ENCODE measurements around the gene GNMT.

Gene GNMT

DNA sequence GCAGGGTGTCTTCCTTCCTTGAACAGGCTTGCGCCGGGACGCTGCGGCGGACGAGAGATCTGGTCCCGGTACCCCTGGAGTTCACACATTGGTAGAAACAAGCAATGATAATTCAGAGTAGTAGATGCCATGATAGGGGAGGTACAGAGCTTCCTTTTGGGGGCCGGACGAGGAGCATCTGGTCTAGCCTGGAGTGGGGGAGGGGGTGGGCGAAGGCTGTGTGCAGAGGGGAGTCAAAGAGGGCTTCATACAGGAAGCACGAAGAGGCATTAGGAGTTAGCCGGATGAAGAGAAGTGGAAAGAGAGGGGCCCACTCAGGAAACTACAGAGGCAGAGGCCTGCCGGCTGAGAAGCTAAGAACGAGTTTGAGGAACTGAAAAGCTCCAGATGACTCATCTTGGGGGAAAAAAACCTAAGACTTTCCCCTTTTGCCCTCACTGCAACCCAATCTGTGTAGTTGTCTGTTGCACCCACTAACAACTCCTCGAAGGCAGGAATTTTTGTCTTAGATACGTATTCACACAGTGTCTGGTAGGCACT lies 30.7 kb upstream of the GNMT start:
- Histone ChIP-seq H3K4me3 (ENCODE audit: insufficient read depth, low read depth, low read length) (peak overlapping the region; percentile 42), H3K4me1 (ENCODE audit: control insufficient read depth, insufficient read depth, low read length) (no peaks in the 10 kb centered on the region), H3K36me3 (ENCODE audit: control insufficient read depth, insufficient read depth, low read length) (peaks cover 9% of the 10 kb centered on the region), H3K27ac (ENCODE audit: insufficient read depth, low read depth, low read length, poor library complexity, severe bottlenecking) (peak overlapping the region; percentile 97), H3K27me3 (ENCODE audit: control insufficient read depth, insufficient read depth, low read length, poor library complexity, severe bottlenecking) (no peaks in the 10 kb centered on the region), H3K9me3 (ENCODE audit: control insufficient read depth, low read length) (no peaks in the 10 kb centered on the region)
- WGBS, 2 experiments, result 1 to 2% methylated on average over 16 of the region's 16 CpGs

DNA sequence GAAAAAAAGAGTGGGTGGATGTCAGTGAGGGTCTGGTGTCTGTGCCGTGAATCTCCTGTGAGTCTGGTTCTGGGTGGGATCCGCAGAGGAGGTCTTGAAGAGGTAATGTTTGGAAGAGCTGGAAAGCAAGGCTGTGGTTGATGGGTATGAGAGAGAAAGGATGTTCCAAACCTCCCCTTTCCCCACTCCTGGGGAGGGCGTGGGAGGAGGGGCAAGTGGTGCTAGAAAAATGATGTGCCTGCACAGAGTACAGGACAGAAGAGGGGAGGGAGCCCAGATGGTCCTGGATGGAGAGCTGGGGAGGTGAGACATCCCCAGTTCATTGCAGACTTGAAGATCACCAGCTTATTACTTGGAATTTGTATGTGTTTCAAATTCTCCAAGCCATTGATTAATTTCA lies 28.1 kb upstream of the GNMT start:
- Histone ChIP-seq H3K9me3 (ENCODE audit: control insufficient read depth, low read length) (no peaks in the 10 kb centered on the region), H3K27me3 (ENCODE audit: control insufficient read depth, insufficient read depth, low read length, poor library complexity, severe bottlenecking) (no peaks in the 10 kb centered on the region), H3K4me3 (ENCODE audit: insufficient read depth, low read depth, low read length) (no peak overlapping the region), H3K4me1 (ENCODE audit: control insufficient read depth, insufficient read depth, low read length) (no peaks in the 10 kb centered on the region), H3K36me3 (ENCODE audit: control insufficient read depth, insufficient read depth, low read length) (peaks cover 18% of the 10 kb centered on the region), H3K27ac (ENCODE audit: insufficient read depth, low read depth, low read length, poor library complexity, severe bottlenecking) (no peak overlapping the region)
- 90 to 92% methylated on average over 3 of the region's 3 CpGs for WGBS, 2 experiments

DNA sequence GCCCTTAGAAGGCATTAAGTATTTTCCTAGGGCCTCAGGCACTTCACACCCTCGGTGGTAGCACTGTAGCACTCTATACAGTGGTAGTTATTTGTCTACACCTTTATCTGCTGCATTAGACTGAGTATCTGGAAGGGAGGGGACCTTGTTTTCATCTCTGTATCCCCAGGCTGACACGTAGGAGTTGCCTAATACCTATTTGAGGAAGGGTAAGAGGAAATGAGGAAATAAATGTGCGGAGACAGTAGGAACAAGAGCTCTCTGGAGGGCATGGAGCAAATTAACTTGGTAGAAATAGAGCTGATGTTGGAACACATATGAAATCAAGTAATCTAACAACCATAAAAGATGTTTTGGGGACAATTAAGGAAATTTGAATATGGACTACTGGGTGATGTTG lies 27.3 kb upstream of the GNMT start:
- H3K27ac ChIP-seq (ENCODE audit: insufficient read depth, low read depth, low read length, poor library complexity, severe bottlenecking), result no peak overlapping the region
- H3K4me3 ChIP-seq (ENCODE audit: insufficient read depth, low read depth, low read length), result no peak overlapping the region
- H3K4me1 ChIP-seq (ENCODE audit: control insufficient read depth, insufficient read depth, low read length), result no peaks in the 10 kb centered on the region
- WGBS, 2 experiments, result 87 to 92% methylated on average over 3 of the region's 3 CpGs
- peaks cover 23% of the 10 kb centered on the region for H3K36me3 ChIP-seq (ENCODE audit: control insufficient read depth, insufficient read depth, low read length)
- no peaks in the 10 kb centered on the region for H3K9me3 ChIP-seq (ENCODE audit: control insufficient read depth, low read length)
- no peaks in the 10 kb centered on the region for H3K27me3 ChIP-seq (ENCODE audit: control insufficient read depth, insufficient read depth, low read length, poor library complexity, severe bottlenecking)

DNA sequence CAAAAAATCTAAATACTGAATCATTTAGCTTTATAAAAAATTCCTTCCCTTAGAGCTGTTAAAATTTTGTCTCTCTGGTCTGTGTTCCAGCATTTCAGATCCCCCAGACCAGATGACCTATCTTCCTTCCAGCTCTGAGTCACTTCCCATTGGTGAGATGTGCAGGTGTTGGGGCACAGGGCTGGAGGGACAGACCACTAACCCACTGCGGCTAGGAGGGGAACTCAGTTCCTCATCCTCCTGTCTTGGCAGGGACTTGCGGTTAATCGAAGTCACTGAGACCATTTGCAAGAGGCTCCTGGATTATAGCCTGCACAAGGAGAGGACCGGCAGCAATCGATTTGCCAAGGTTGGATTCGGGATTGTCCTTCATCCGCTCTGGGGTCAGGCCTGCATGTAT lies 25.2 kb upstream of the GNMT start:
- Histone ChIP-seq H3K4me1 (ENCODE audit: control insufficient read depth, insufficient read depth, low read length) (no peaks in the 10 kb centered on the region), H3K27ac (ENCODE audit: insufficient read depth, low read depth, low read length, poor library complexity, severe bottlenecking) (no peak overlapping the region), H3K36me3 (ENCODE audit: control insufficient read depth, insufficient read depth, low read length) (peaks cover 24% of the 10 kb centered on the region), H3K27me3 (ENCODE audit: control insufficient read depth, insufficient read depth, low read length, poor library complexity, severe bottlenecking) (no peaks in the 10 kb centered on the region), H3K9me3 (ENCODE audit: control insufficient read depth, low read length) (no peaks in the 10 kb centered on the region), H3K4me3 (ENCODE audit: insufficient read depth, low read depth, low read length) (no peak overlapping the region)
- 96 to 98% methylated on average over 7 of the region's 7 CpGs for WGBS, 2 experiments

DNA sequence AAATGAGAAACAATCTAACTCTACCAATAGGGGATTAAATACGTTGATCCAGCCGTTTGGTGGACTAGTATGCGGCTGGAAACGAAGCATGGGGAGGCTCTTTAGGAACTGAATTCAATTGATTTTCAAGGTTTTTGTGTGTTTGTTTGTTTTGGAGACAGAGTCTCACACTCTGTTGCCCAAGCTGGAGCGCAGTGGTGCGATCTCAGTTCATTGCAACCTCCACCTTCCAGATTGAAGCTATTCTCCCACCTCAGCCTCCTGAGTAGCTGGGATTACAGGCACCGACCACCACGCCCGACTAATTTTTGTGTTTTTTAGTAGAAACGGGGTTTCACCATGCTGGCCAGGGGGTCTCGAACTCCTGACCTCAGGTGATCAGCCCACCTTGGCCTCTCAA lies 24.2 kb upstream of the GNMT start:
- Histone ChIP-seq H3K4me1 (ENCODE audit: control insufficient read depth, insufficient read depth, low read length) (no peaks in the 10 kb centered on the region), H3K27ac (ENCODE audit: insufficient read depth, low read depth, low read length, poor library complexity, severe bottlenecking) (no peak overlapping the region), H3K9me3 (ENCODE audit: control insufficient read depth, low read length) (no peaks in the 10 kb centered on the region), H3K36me3 (ENCODE audit: control insufficient read depth, insufficient read depth, low read length) (peaks cover 24% of the 10 kb centered on the region), H3K27me3 (ENCODE audit: control insufficient read depth, insufficient read depth, low read length, poor library complexity, severe bottlenecking) (no peaks in the 10 kb centered on the region), H3K4me3 (ENCODE audit: insufficient read depth, low read depth, low read length) (no peak overlapping the region)
- 94 to 96% methylated on average over 11 of the region's 11 CpGs for WGBS, 2 experiments

DNA sequence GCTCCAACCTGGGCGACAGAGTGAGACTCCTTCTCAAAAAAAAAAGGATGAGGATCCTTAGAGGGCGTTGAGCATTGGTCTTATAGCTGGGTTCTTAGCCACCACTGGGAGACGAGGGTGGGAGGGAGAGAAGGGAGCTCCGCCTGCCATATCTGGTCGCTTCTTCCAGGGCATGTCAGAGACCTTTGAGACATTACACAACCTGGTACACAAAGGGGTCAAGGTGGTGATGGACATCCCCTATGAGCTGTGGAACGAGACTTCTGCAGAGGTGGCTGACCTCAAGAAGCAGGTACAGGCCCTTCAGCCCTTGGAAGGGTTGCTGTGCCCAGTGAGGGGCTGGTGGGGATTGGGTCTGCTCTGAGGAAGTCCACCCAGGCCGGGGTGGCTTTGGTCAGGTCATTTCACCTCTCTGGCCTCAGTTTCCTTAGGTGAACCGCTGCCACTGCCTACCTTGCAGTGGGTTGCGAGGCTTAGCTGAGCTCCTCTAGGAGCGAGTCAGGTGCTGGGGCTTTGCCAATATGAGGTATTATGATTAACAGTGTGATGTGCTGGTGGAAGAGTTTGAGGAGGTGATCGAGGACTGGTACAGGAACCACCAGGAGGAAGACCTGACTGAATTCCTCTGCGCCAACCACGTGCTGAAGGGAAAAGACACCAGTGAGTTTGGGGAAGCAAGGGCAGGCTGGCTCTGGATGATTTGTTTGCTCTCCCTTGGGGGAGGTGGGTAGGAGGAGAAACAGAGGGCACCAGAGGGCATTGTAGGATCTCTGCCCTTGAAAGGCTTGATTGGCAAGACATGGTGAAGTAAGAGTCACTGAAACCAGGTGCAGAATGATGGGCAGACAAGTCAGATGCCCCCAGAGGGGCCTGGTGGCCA lies 22.8 kb upstream of the GNMT start:
- Histone ChIP-seq H3K27me3 (ENCODE audit: control insufficient read depth, insufficient read depth, low read length, poor library complexity, severe bottlenecking) (no peaks in the 10 kb centered on the region), H3K9me3 (ENCODE audit: control insufficient read depth, low read length) (no peaks in the 10 kb centered on the region), H3K4me3 (ENCODE audit: insufficient read depth, low read depth, low read length) (no peak overlapping the region), H3K36me3 (ENCODE audit: control insufficient read depth, insufficient read depth, low read length) (peaks cover 24% of the 10 kb centered on the region), H3K27ac (ENCODE audit: insufficient read depth, low read depth, low read length, poor library complexity, severe bottlenecking) (no peak overlapping the region), H3K4me1 (ENCODE audit: control insufficient read depth, insufficient read depth, low read length) (no peaks in the 10 kb centered on the region)
- 94 to 95% methylated on average over 13 of the region's 13 CpGs for WGBS, 2 experiments

DNA sequence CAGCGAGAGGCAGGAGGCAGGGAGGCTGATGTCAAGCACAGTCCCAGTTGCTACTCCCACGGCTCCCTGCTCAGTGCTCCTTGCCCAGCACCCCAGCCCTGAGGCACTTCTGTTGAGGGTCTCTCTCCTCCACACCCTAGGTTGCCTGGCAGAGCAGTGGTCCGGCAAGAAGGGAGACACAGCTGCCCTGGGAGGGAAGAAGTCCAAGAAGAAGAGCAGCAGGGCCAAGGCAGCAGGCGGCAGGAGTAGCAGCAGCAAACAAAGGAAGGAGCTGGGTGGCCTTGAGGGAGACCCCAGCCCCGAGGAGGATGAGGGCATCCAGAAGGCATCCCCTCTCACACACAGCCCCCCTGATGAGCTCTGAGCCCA lies 22.1 kb upstream of the GNMT start:
- Histone ChIP-seq H3K36me3 (ENCODE audit: control insufficient read depth, insufficient read depth, low read length) (peaks cover 24% of the 10 kb centered on the region), H3K27ac (ENCODE audit: insufficient read depth, low read depth, low read length, poor library complexity, severe bottlenecking) (no peak overlapping the region), H3K4me3 (ENCODE audit: insufficient read depth, low read depth, low read length) (no peak overlapping the region), H3K27me3 (ENCODE audit: control insufficient read depth, insufficient read depth, low read length, poor library complexity, severe bottlenecking) (no peaks in the 10 kb centered on the region), H3K9me3 (ENCODE audit: control insufficient read depth, low read length) (no peaks in the 10 kb centered on the region), H3K4me1 (ENCODE audit: control insufficient read depth, insufficient read depth, low read length) (no peaks in the 10 kb centered on the region)
- 94% methylated on average over 5 of the region's 5 CpGs for WGBS, 2 experiments

DNA sequence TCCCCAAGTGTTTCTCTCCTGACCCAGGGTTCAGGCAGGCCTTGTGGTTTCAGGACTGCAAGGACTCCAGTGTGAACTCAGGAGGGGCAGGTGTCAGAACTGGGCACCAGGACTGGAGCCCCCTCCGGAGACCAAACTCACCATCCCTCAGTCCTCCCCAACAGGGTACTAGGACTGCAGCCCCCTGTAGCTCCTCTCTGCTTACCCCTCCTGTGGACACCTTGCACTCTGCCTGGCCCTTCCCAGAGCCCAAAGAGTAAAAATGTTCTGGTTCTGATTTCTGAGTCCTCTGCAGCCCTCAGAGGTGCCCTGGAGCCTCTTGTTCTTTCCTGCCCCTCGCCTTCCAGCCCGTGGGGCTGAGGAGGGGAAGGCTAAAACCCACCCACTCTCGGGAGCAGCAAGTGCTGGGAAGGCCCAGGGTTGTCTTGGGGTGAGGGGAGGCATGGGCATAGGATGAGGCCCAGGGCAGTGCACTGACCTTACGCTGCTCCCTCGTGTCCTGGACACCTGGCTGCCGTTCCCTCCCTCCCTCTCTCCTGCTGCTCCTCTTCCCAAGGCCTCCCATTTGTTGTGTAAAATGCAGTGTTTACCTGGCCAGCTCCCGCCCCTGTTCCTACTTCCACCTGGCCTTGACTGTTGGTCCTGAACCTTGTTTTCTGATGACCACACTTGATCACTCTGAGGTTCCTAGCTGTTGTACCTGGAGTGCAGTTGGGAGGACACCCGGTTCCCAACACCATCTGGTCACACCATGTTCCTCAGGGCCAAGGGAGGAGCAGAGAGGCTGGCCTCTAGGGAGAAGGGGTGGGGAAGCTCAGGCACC lies 21.4 kb upstream of the GNMT start:
- 90 to 93% methylated on average over 9 of the region's 9 CpGs for WGBS, 2 experiments

DNA sequence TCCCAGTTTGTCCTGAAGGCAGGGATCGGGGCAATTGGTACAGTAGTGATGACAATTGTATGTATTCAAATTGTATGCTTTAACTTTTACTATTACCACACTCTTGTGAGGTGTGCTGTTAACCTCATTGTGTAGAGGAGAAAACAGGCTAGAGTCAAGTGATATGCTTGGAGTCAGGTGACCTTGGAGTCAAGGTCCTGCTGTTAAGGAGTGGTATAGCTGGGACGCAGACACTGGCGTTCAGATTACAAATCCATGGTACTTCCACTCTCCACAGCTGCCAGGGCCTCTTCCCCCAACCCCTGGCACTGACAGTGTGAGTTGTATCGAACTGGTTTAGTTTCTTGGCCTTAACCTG lies 20.8 kb upstream of the GNMT start:
- H3K9me3 ChIP-seq (ENCODE audit: control insufficient read depth, low read length), result no peaks in the 10 kb centered on the region
- peaks cover 15% of the 10 kb centered on the region for H3K36me3 ChIP-seq (ENCODE audit: control insufficient read depth, insufficient read depth, low read length)
- H3K4me3 ChIP-seq (ENCODE audit: insufficient read depth, low read depth, low read length), result no peak overlapping the region
- H3K27me3 ChIP-seq (ENCODE audit: control insufficient read depth, insufficient read depth, low read length, poor library complexity, severe bottlenecking), result no peaks in the 10 kb centered on the region
- H3K27ac ChIP-seq (ENCODE audit: insufficient read depth, low read depth, low read length, poor library complexity, severe bottlenecking), result no peak overlapping the region
- H3K4me1 ChIP-seq (ENCODE audit: control insufficient read depth, insufficient read depth, low read length), result no peaks in the 10 kb centered on the region
- WGBS, 2 experiments, result 96% methylated on average over 4 of the region's 4 CpGs

More for the DNA sequence above, 21.4 kb upstream of the GNMT start:
- Histone ChIP-seq H3K4me1 (ENCODE audit: control insufficient read depth, insufficient read depth, low read length) (no peaks in the 10 kb centered on the region), H3K27me3 (ENCODE audit: control insufficient read depth, insufficient read depth, low read length, poor library complexity, severe bottlenecking) (no peaks in the 10 kb centered on the region), H3K27ac (ENCODE audit: insufficient read depth, low read depth, low read length, poor library complexity, severe bottlenecking) (no peak overlapping the region), H3K4me3 (ENCODE audit: insufficient read depth, low read depth, low read length) (no peak overlapping the region), H3K9me3 (ENCODE audit: control insufficient read depth, low read length) (no peaks in the 10 kb centered on the region), H3K36me3 (ENCODE audit: control insufficient read depth, insufficient read depth, low read length) (peaks cover 21% of the 10 kb centered on the region)

DNA sequence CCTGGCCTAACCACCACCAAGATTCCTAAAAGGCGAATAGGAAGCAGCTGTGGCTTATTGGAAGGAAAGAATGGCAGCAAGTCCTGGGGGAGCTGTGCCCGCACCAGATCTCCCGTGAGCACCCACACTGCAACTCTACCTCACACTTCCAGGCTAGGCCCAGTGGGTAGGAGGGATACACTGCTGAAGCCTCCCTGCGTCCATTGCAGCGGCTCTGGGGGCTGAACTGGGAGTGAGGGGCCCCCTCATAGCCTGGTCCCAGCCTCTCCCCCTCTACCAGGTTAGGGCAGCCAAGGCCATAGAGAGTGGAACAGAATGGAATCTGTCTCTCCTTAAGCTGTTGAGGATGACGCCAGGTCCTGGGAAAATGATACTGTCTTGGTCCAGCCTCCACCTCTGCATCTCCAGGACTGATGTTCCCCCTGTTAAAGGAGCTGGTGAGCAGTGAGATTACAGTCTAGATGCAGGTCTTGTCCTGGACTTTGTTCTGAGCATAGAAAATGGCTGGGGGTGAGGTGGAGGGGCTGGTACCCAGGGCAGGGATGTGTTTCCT lies 20.0 kb upstream of the GNMT start:
- Histone ChIP-seq H3K27ac (ENCODE audit: insufficient read depth, low read depth, low read length, poor library complexity, severe bottlenecking) (no peak overlapping the region), H3K4me3 (ENCODE audit: insufficient read depth, low read depth, low read length) (no peak overlapping the region), H3K4me1 (ENCODE audit: control insufficient read depth, insufficient read depth, low read length) (no peaks in the 10 kb centered on the region), H3K27me3 (ENCODE audit: control insufficient read depth, insufficient read depth, low read length, poor library complexity, severe bottlenecking) (no peaks in the 10 kb centered on the region), H3K9me3 (ENCODE audit: control insufficient read depth, low read length) (no peaks in the 10 kb centered on the region), H3K36me3 (ENCODE audit: control insufficient read depth, insufficient read depth, low read length) (peaks cover 11% of the 10 kb centered on the region)
- 93 to 97% methylated on average over 5 to 6 of the region's 6 CpGs for WGBS, 2 experiments
